HCT116 (cell line): ENCODE results near the gene FREY1. TPM values are rescaled to one million over a fixed set of nuclear protein-coding genes. Genes with fewer than 3 reads are reported as not detected.

ENCODE experiments used
- ATAC-seq: fragments of 200-7000 bp; cut with Tn5 transposase; 2 replicates; pipeline ENCODE4 v1.9.1; 2020; ENCODE audit warnings: mild to moderate bottlenecking, moderate library complexity
- BruUV-seq: library from RNA; stranded (reverse); fragments of 400-500 nt; replicated peaks from 2 replicates; lab custom pipeline; 2021; lab: Mats Ljungman, UMichigan
- CTCF ChIA-PET: fragments of 300-600 bp; sonication (Branson Sonifier 250); formaldehyde crosslinking; loops from one replicate; lab custom pipeline; 2021; ENCODE audit warnings: antibody characterized with exemption; lab: Charles Lee
- POLR2A ChIA-PET: fragments of 300-600, 350-600 bp; sonication (Branson Sonifier 250); formaldehyde crosslinking; loops from one replicate; lab custom pipeline; 2021; ENCODE audit warnings: antibody characterized with exemption; lab: Charles Lee
- RAD21 ChIA-PET, 2 experiments: fragments of 300-600 bp; sonication (Branson Sonifier 250); formaldehyde crosslinking; loops; one replicate each; lab custom pipeline; 2023; ENCODE audit warnings: low total read pairs in 2 of 2; ENCODE audit not compliant: uncharacterized antibody in 2 of 2, unreplicated experiment in 2 of 2, low non-redundant PET in 1 of 2; lab: Charles Lee
- DNase-seq: peaks from one replicate; pipeline ENCODE4 v3.0.0-alpha.2; 2010; ENCODE audit warnings: low read depth, low spot score
- H2AFZ ChIP-seq: fragments of 200-600 bp; shearing (Covaris generic), sonication (generic); 2 replicates; pipeline ENCODE4 v1.6.1; 2017; ENCODE audit warnings: low read depth, mixed run types, mixed read lengths, antibody characterized with exemption, low read length; ENCODE audit not compliant: poor library complexity, severe bottlenecking
- H3K27ac ChIP-seq: 2 replicates; pipeline ENCODE4 v1.5.1; 2012; ENCODE audit warnings: low read depth, low read length
- H3K27me3 ChIP-seq: fragments of 200-600 bp; sonication (generic); 2 replicates; pipeline ENCODE4 v1.6.1; 2016; ENCODE audit warnings: mixed run types, low read length, mixed read lengths; ENCODE audit not compliant: insufficient read depth
- H3K36me3 ChIP-seq, 2 experiments: fragments of 200-500 bp in 1 of 2; fragments of 200-600 bp in 1 of 2; sonication (Bioruptor generic) in 1 of 2; sonication (generic) in 1 of 2; 2 replicates each; pipeline versions ENCODE4 v1.5.1 to v1.6.1; 2014 to 2016; ENCODE audit warnings: low read length in 2 of 2, inconsistent platforms in 1 of 2, mixed read lengths in 1 of 2, mixed run types in 1 of 2; ENCODE audit not compliant: insufficient read depth in 2 of 2, control insufficient read depth in 1 of 2
- H3K4me1 ChIP-seq, 2 experiments: fragments of 200-600 bp in 1 of 2; sonication (generic) in 1 of 2; 2 replicates each; pipeline versions ENCODE4 v1.5.1 to v1.6.1; 2012 to 2017; ENCODE audit warnings: low read length in 2 of 2, inconsistent platforms in 1 of 2, mild to moderate bottlenecking in 1 of 2, mixed read lengths in 1 of 2, mixed run types in 1 of 2, moderate library complexity in 1 of 2; ENCODE audit not compliant: insufficient read depth in 2 of 2, control insufficient read depth in 1 of 2
- H3K4me2 ChIP-seq: fragments of 200-600 bp; sonication (generic); 2 replicates; pipeline ENCODE4 v1.6.1; 2017; ENCODE audit warnings: mixed run types, low read length, mixed read lengths
- H3K4me3 ChIP-seq, 2 experiments: fragments of 200-600 bp in 1 of 2; sonication (generic) in 1 of 2; replicated peaks in 1 of 2; 2 replicates each; pipeline ENCODE4 v1.5.1; 2011 to 2016; ENCODE audit warnings: low read length in 2 of 2, control low read depth in 1 of 2, low read depth in 1 of 2, mild to moderate bottlenecking in 1 of 2, mixed read lengths in 1 of 2, mixed run types in 1 of 2
- H3K79me2 ChIP-seq: fragments of 200-600 bp; sonication (generic); 2 replicates; pipeline ENCODE4 v1.6.1; 2017; ENCODE audit warnings: mild to moderate bottlenecking, mixed run types, low read length, moderate library complexity, mixed read lengths; ENCODE audit not compliant: insufficient read depth
- H3K9ac ChIP-seq: fragments of 200-600 bp; sonication (generic); 2 replicates; pipeline ENCODE4 v1.6.1; 2016; ENCODE audit warnings: low read length, mixed read lengths
- H3K9me2 ChIP-seq: fragments of 200-600 bp; sonication (generic), shearing (Covaris generic); 2 replicates; pipeline ENCODE4 v1.6.1; 2017; ENCODE audit warnings: mixed run types, mild to moderate bottlenecking, moderate library complexity; ENCODE audit not compliant: insufficient read depth
- H3K9me3 ChIP-seq, 2 experiments: fragments of 200-500 bp in 1 of 2; fragments of 200-600 bp in 1 of 2; sonication (Bioruptor generic) in 1 of 2; sonication (generic) in 1 of 2; 2 replicates each; pipeline ENCODE4 v1.6.1; 2014 to 2017; ENCODE audit warnings: low read length in 2 of 2, mixed read lengths in 2 of 2, inconsistent platforms in 1 of 2, low read depth in 1 of 2, mild to moderate bottlenecking in 1 of 2, mixed run types in 1 of 2, moderate library complexity in 1 of 2; ENCODE audit not compliant: control insufficient read depth in 1 of 2, insufficient read depth in 1 of 2
- H4K20me1 ChIP-seq: fragments of 200-600 bp; sonication (generic), shearing (Covaris generic); 2 replicates; pipeline ENCODE4 v1.6.1; 2017; ENCODE audit warnings: mixed run types, mild to moderate bottlenecking, moderate library complexity; ENCODE audit not compliant: insufficient read depth
- ATF3 ChIP-seq: IDR thresholded peaks from 2 replicates; pipeline ENCODE4 v1.6.1; 2012
- CEBPB ChIP-seq: IDR thresholded peaks from 2 replicates; pipeline ENCODE4 v1.6.1; 2012; ENCODE audit warnings: low read depth
- EZH2phosphoT487 ChIP-seq: fragments of 200-600 bp; IDR thresholded peaks from 2 replicates; pipeline ENCODE4 v1.6.1; 2018; ENCODE audit warnings: antibody characterized with exemption, borderline replicate concordance
- POLR2A ChIP-seq: IDR thresholded peaks from 2 replicates; pipeline ENCODE4 v1.7.0; 2011; ENCODE audit warnings: borderline replicate concordance; ENCODE audit not compliant: insufficient read depth, insufficient read length; ENCODE audit errors: extremely low read depth
- RAD21 ChIP-seq: IDR thresholded peaks from 2 replicates; pipeline ENCODE4 v1.6.1; 2012; ENCODE audit warnings: low read depth, mild to moderate bottlenecking
- SP1 ChIP-seq: IDR thresholded peaks from 2 replicates; pipeline ENCODE4 v1.6.1; 2012; ENCODE audit warnings: low read depth
- SRF ChIP-seq: IDR thresholded peaks from 2 replicates; pipeline ENCODE4 v1.6.1; 2012; ENCODE audit warnings: low read depth
- ZNF274 ChIP-seq: fragments of 200-500 bp; sonication (Bioruptor generic); IDR thresholded peaks from 2 replicates; pipeline ENCODE4 v1.6.1; 2014; ENCODE audit warnings: mild to moderate bottlenecking, low read depth, low read length, inconsistent platforms
- intact Hi-C: fragments of 100-400 bp; cut with micrococcal nuclease; formaldehyde crosslinking; loops from 2 replicates; pipeline ENCODE4 v1.10.0; 2022
- total RNA-seq: library from RNA; stranded (reverse); gene quantifications from one replicate; pipeline ENCODE4 v1.2.1, GENCODE V29; 2021; ENCODE audit not compliant: unreplicated experiment

FREY1 gene
- total RNA-seq, 1 experiment from 2014 or later = 0.96 TPM

- CTCF ChIA-PET = no interaction called here
- Histone ChIP-seq H3K9me2 (no peaks in the 10 kb centered on the region), H3K9me3 (no peaks in the 10 kb centered on the region), H3K36me3 (peaks cover 4 to 32% of the 10 kb centered on the region in 2 experiments), H3K4me1 (peaks cover 0 to 11% of the 10 kb centered on the region in 2 experiments; a peak in 3 of 4 replicates), H3K4me2 (no peak overlapping the region), H4K20me1 (no peaks in the 10 kb centered on the region), H3K27me3 (no peaks in the 10 kb centered on the region), H3K9ac (no peak overlapping the region), H3K4me3 (no peak overlapping the region), H3K79me2 (peaks cover 14% of the 10 kb centered on the region), H3K27ac (no peak overlapping the region), H2AFZ (no peak overlapping the region)
- TF ChIP-seq RAD21 (no peak), ATF3 (no peak), SRF (no peak), SP1 (no peak), CEBPB (no peak), POLR2A (no peak), EZH2phosphoT487 (no peak)
- intact Hi-C loops = no loop called here
- POLR2A ChIA-PET = interaction anchor here (1.1 kb wide), 1 partner anchor 10 kb away, joined by 3 read pairs; the partner anchor contains the start of gene PEX16
- RAD21 ChIA-PET = no interaction called here
- no TSS peak for BruUV-seq
- ATAC-seq (no peak), DNase-seq (no peak)
Measured at GRCh38 chr11:45927684-45928413, 20.8 kb upstream of the FREY1 start.

GRCh38 chr11:45927332-45927683 is 20.2 kb upstream of the FREY1 start:
- no peak overlapping the region for H3K9ac ChIP-seq
- CTCF ChIA-PET = no interaction called here
- H3K4me1 ChIP-seq = peaks cover 0 to 11% of the 10 kb centered on the region in 2 experiments; a peak in 3 of 4 replicates
- no peaks in the 10 kb centered on the region for H3K9me2 ChIP-seq
- TF ChIP-seq ZNF274 = no peak
- no peak for TF ChIP-seq EZH2phosphoT487
- no peak overlapping the region for H3K4me3 ChIP-seq
- POLR2A ChIA-PET = interaction anchor here (1.1 kb wide), 1 partner anchor 9 kb away, joined by 3 read pairs; the partner anchor contains the start of gene PEX16
- H3K9me3 ChIP-seq = no peaks in the 10 kb centered on the region
- no peak overlapping the region for H2AFZ ChIP-seq
- H4K20me1 ChIP-seq = no peaks in the 10 kb centered on the region
- ATAC-seq (no peak), DNase-seq (no peak)
- H3K79me2 ChIP-seq = peaks cover 14% of the 10 kb centered on the region
- no peak overlapping the region for H3K27ac ChIP-seq
- intact Hi-C loops = no loop called here
- H3K27me3 ChIP-seq = no peaks in the 10 kb centered on the region
- no peak overlapping the region for H3K4me2 ChIP-seq
- peaks cover 3 to 32% of the 10 kb centered on the region in 2 experiments for H3K36me3 ChIP-seq
- RAD21 ChIA-PET = no interaction called here
- BruUV-seq = no TSS peak
